ENCODE results near the gene IGLL1.
"Not testable (repeated sequence)": the region's sequence is repeated elsewhere in the genome, so short reads cannot be mapped to it uniquely, and the experiment has no call there.

The IGLL1 gene

DNA sequence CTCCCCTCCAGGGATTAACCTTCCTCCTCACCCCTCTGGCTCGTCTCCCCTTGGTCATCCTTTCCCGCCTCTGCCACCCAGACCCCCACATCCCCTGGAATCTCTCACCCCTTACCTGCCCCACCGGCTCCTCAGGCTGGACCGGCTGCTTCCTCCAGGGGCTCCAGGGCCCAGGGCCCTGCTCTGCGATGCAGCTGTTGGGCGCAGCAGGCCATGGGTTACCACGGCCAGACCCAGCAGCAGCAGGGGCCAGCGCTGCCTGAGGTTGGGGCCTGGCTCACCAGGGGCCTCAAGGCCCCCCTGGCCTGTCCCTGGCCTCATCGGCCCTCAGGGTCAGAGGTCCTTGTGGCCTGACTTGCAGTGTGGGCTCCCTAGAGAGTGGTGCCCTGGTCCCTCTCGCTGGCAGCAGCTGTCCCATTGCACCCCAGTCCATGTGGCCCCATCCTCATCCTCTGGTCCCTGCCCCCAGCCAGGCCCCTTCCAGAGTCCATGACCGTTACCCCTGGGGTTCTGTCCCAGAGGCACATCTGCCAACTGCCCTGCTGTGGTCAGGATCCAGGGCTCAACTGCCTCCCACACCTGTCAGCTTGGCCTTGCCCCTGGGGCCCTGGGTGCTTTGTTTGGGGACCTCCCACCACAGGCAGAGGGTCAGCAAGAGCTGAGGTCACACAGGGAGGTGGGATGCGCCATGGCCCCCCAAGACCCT is at the start of gene IGLL1:
TSS of gene IGLL1 (minus strand) at position 421 of the 706 bp plus-strand sequence. CDS start at position 321, 100 bp downstream.
- H3K27me3 ChIP-seq (ENCODE audit: control insufficient read depth in 1 of 2, insufficient read depth in 2 of 2, low read length in 2 of 2), result no peaks in the 10 kb centered on the region
- no peak within 1 kb of the TSS for H3K27ac ChIP-seq (ENCODE audit: low read depth, low read length)
- H3K4me1 ChIP-seq (ENCODE audit: insufficient read depth, low read length), result no peaks in the 10 kb centered on the region
- H3K36me3 ChIP-seq (ENCODE audit: insufficient read depth, low read length), result no peaks in the 10 kb centered on the region
- no peaks in the 10 kb centered on the region for H3K9me3 ChIP-seq (ENCODE audit: low read length)
- no peak within 1 kb of the TSS for H3K4me3 ChIP-seq (ENCODE audit: low read depth in 1 of 2, low read length in 2 of 2)
- H3K9ac ChIP-seq (ENCODE audit: low read length), result no peak within 1 kb of the TSS

DNA sequence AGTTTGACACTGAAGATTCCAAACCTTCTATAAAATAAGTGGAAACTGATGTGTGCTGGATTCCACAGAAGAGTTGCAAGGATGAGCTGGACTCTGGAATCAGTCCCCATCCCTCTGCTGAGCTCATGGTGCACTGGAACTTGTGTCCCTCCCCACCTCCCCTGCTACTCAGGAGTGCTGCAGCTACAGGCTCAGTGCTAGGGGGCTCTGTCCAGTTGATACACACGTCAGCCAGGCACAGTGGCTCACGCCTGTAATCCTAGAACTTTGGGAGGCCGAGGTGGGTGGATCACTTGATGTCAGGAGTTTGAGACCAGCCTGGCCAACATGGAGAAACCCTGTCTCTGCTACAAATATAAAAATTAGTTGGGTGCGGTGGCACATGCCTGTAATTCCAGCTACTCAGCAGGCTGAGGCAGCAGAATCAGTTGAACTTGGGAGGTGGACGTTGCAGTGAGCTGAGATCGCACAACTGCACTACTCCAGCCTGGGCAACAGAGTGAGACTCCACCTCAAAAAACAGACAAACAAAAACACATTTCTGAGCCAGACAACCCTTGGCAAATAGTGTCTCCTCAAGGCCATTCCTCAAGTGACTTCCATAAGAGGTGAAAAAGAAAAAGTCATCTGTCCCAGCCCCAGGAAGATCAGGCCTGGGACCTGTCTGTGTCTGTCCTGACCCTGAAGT is 48.1 kb upstream of the IGLL1 start:
- H3K9me3 ChIP-seq (ENCODE audit: low read length); H3K36me3 ChIP-seq (ENCODE audit: insufficient read depth, low read length); H3K27me3 ChIP-seq (ENCODE audit: control insufficient read depth in 1 of 2, insufficient read depth in 2 of 2, low read length in 2 of 2); H3K4me3 ChIP-seq (ENCODE audit: low read depth in 1 of 2, low read length in 2 of 2); H3K4me1 ChIP-seq (ENCODE audit: insufficient read depth, low read length); H3K9ac ChIP-seq (ENCODE audit: low read length); H3K27ac ChIP-seq (ENCODE audit: low read depth, low read length): not testable (repeated sequence)

DNA sequence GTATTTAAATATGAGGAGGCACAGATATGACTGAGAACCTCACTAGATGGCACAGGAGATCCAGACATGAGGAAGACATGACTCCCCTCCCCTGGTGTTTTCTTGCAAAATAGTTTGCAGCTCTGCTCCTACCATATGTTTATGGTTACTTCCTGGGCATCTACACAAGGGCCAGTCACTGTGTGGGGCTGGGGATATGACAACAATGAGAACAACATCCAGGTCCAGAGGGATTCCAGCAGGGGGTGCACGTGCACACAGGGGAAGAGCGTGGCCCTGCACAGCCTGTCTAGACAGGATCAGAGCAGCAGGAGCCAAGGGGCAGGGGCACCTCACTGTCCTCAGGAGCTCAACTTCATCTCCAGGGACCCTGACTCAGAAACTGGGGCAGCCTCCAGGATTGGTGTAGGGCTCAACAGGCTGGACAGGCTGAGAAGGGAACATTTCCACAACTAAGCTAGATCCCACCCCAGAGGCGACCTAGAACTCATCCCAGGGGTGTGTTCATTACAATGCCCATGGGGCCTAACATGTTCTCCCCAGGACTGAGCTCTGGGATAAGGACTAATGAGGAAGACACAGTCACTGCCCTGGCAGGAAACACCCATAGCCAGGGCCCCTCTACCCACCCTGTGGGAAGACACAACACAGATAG is 47.4 kb upstream of the IGLL1 start:
- not testable (repeated sequence) for H3K4me3 ChIP-seq (ENCODE audit: low read depth in 1 of 2, low read length in 2 of 2); H3K27me3 ChIP-seq (ENCODE audit: control insufficient read depth in 1 of 2, insufficient read depth in 2 of 2, low read length in 2 of 2); H3K36me3 ChIP-seq (ENCODE audit: insufficient read depth, low read length); H3K9me3 ChIP-seq (ENCODE audit: low read length); H3K9ac ChIP-seq (ENCODE audit: low read length); H3K27ac ChIP-seq (ENCODE audit: low read depth, low read length); H3K4me1 ChIP-seq (ENCODE audit: insufficient read depth, low read length)

DNA sequence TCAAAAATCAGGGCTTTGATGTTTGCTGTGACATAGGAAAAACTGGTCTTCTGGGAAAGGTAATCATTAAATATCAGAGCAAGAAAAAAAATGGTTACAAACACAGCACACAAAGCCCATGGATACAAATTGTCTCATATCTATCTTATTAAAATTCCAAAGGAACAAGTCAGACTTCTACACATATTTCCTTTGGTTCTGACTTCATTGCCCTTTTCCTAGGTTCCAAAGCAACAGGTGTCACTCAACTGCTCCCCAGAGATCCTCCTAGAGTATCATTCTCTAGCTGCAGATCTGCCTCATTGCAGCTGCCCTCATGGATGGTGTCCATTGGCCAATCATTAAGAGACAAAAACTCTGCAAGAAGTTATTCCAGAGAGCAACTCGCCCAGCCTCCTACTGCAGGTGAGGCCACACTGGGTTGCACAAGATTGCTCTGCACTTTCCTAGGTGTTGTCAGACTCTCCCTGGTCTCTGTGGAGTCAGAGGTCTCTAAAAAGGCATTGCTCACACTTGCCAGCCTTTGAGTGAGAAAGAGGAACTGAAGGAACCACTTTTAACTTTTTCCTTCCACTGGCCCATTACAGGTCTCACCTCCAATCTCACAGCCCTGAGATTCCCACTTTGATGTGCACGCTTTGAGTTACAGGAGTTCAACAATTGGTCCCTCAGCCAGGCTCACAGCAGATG is 46.3 kb upstream of the IGLL1 start:
- no peaks in the 10 kb centered on the region for H3K9me3 ChIP-seq (ENCODE audit: low read length)
- no peak overlapping the region for H3K27ac ChIP-seq (ENCODE audit: low read depth, low read length)
- no peak overlapping the region for H3K4me3 ChIP-seq (ENCODE audit: low read depth in 1 of 2, low read length in 2 of 2)
- no peaks in the 10 kb centered on the region for H3K4me1 ChIP-seq (ENCODE audit: insufficient read depth, low read length)
- H3K9ac ChIP-seq (ENCODE audit: low read length), result no peak overlapping the region
- H3K36me3 ChIP-seq (ENCODE audit: insufficient read depth, low read length), result no peaks in the 10 kb centered on the region
- no peaks in the 10 kb centered on the region for H3K27me3 ChIP-seq (ENCODE audit: control insufficient read depth in 1 of 2, insufficient read depth in 2 of 2, low read length in 2 of 2)

DNA sequence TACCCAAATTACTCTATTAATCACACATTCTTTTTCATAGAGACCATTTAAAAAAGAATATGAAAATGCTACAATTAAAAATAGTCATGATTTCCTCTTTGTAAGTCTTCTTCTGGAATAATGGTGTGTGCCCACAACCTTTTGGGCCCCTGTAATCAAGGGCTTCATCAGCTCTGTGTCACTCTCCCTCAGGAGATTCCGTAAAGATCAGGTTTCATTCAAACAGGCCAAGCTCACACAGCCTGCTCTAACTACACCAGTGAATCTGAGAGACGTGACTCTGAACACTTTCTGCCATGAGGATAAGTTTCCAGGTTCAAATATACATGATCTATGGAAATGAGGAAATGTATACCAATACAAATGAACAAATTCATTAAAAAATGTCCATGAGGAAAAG is 42.5 kb upstream of the IGLL1 start:
- H3K36me3 ChIP-seq (ENCODE audit: insufficient read depth, low read length), result no peaks in the 10 kb centered on the region
- H3K9ac ChIP-seq (ENCODE audit: low read length), result no peak overlapping the region
- no peaks in the 10 kb centered on the region for H3K27me3 ChIP-seq (ENCODE audit: control insufficient read depth in 1 of 2, insufficient read depth in 2 of 2, low read length in 2 of 2)
- no peak overlapping the region for H3K27ac ChIP-seq (ENCODE audit: low read depth, low read length)
- no peaks in the 10 kb centered on the region for H3K4me1 ChIP-seq (ENCODE audit: insufficient read depth, low read length)
- no peaks in the 10 kb centered on the region for H3K9me3 ChIP-seq (ENCODE audit: low read length)
- no peak overlapping the region for H3K4me3 ChIP-seq (ENCODE audit: low read depth in 1 of 2, low read length in 2 of 2)

DNA sequence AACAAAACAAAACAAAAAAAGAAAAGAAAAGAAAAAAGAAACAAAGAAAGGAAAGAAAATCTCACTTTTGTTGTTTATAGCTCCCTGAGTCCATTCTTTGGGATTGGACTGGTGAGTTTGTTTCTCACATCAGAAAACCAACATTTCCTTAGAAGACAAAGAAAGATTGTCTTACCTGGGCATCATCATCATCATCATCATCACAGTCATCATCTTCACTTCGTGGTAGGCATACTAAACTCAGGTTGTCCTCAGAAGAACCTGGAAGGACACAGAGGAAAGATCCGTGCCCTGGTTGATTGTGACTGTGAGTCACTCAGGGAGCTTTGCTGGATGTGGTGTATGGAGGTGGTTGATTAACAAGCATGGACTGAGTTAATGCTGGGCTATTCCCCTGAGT is 41.8 kb upstream of the IGLL1 start:
- not testable (repeated sequence) for H3K4me3 ChIP-seq (ENCODE audit: low read depth in 1 of 2, low read length in 2 of 2); H3K27ac ChIP-seq (ENCODE audit: low read depth, low read length)

DNA sequence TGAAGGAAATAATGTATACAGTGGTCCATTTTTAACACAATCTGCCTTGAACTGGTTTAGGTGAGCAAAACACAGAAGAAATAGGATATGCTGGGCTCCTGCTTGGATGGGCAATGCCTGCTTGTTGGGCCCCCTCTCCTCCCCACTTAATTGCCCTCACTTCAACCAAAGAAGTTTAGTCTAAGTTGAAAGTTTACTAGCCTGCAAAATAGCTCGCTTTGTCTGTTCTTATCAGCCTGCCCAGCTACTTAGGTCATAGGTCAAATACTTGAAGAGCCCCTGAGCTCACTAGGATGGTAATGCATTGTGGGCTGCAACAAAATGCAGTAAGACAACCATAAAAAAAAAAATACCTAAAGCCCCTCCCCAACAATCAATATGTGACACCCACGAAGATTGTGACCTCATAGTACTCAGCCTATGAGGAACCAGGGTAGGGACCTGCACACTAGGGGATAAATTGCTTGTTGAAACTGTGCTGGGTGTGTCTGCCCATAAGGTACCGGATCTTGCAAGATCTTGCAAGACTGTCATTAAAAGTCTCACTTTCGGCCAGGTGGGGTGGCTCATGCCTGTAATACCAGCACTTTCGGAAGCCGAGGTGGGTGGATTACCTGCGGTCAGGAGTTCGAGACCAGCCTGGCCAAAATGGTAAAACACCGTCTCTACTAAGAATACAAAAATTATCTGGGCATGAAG is 41.1 kb upstream of the IGLL1 start:
- no peaks in the 10 kb centered on the region for H3K9me3 ChIP-seq (ENCODE audit: low read length)
- no peak overlapping the region for H3K9ac ChIP-seq (ENCODE audit: low read length)
- H3K27ac ChIP-seq (ENCODE audit: low read depth, low read length), result no peak overlapping the region
- H3K4me3 ChIP-seq (ENCODE audit: low read depth in 1 of 2, low read length in 2 of 2), result no peak overlapping the region
- no peaks in the 10 kb centered on the region for H3K4me1 ChIP-seq (ENCODE audit: insufficient read depth, low read length)
- H3K27me3 ChIP-seq (ENCODE audit: control insufficient read depth in 1 of 2, insufficient read depth in 2 of 2, low read length in 2 of 2), result no peaks in the 10 kb centered on the region
- H3K36me3 ChIP-seq (ENCODE audit: insufficient read depth, low read length), result no peaks in the 10 kb centered on the region

More for the DNA sequence above, 41.8 kb upstream of the IGLL1 start:
- not testable (repeated sequence) for H3K27me3 ChIP-seq (ENCODE audit: control insufficient read depth in 1 of 2, insufficient read depth in 2 of 2, low read length in 2 of 2); H3K9ac ChIP-seq (ENCODE audit: low read length); H3K36me3 ChIP-seq (ENCODE audit: insufficient read depth, low read length); H3K9me3 ChIP-seq (ENCODE audit: low read length); H3K4me1 ChIP-seq (ENCODE audit: insufficient read depth, low read length)

DNA sequence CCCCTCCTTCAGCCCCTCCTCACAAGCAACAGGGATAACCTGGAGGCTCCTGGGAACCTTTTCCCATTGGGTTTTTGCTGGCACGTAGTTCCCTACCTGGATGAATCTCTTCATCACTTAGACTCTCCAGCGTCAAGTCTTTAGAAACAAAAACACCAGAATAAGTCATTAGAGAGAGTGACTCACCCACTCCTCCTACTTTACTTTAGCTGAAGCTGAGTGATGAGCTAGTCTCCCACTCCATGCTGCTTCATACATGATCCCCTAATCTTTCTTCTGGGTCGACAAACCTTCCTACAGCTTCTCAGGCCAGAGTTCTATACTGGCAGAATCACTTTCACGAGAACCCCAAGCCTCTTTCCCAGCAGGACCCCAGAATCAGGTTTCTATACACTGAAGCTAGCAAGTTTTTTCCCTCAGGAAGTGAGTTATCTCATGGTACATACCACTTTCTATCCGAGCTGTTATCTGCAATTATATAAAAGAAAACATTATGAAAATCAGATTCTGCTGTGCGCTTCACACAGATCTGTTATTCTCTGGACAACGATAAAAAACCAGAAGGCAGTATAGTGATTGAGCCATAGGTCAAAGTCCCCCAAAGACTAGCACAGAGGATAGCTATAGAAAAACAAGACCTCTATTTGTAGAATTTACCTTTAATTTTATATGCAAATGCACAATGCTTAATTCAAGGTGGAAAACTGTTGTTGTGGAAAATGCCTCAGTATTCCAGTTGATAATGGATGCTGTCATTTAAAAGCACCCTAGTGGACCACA is 33.3 kb upstream of the IGLL1 start:
- Histone ChIP-seq H3K4me1 (ENCODE audit: insufficient read depth, low read length) (no peaks in the 10 kb centered on the region), H3K36me3 (ENCODE audit: insufficient read depth, low read length) (no peaks in the 10 kb centered on the region), H3K9ac (ENCODE audit: low read length) (no peak overlapping the region), H3K27ac (ENCODE audit: low read depth, low read length) (no peak overlapping the region), H3K9me3 (ENCODE audit: low read length) (no peaks in the 10 kb centered on the region), H3K4me3 (ENCODE audit: low read depth in 1 of 2, low read length in 2 of 2) (no peak overlapping the region), H3K27me3 (ENCODE audit: control insufficient read depth in 1 of 2, insufficient read depth in 2 of 2, low read length in 2 of 2) (no peaks in the 10 kb centered on the region)

DNA sequence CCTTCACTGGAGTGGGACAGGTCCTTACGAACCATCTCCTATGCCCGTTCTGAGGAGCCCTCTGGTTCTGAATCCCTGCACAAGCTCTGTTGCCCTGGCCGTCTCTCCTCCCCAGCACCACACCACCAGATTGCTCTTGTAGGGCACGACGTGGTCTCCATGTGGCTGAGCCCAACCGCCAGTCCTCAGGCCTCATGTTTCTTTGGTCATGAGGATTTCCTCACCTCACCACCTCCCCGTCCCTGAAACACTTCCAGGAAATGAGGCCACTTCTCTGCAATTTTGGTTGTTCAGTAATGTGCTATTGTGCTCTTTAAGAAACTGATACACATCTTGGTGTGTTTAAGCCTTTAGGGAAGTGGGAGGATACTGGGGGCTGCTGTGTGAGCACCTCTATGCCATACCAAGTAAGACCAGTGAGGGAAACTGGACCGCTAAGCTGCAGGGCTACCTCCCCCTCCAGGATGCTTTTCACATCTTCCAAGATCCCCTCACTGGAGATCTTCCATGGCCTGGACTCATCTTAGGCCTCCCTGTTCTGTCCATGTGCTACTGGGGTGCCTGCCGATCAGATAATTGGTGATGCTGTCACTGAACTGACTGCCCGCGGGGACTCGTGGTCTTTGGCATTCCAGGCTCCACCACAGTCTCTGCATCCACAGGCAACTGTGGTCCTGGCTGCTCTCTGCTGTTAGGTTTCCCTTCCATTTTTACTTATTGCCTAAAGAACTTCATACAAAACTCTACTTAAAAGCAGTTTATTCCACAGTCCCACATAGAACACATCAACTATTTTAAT is 30.1 kb upstream of the IGLL1 start:
- no peaks in the 10 kb centered on the region for H3K36me3 ChIP-seq (ENCODE audit: insufficient read depth, low read length)
- no peaks in the 10 kb centered on the region for H3K27me3 ChIP-seq (ENCODE audit: control insufficient read depth in 1 of 2, insufficient read depth in 2 of 2, low read length in 2 of 2)
- H3K9me3 ChIP-seq (ENCODE audit: low read length), result no peaks in the 10 kb centered on the region
- H3K4me3 ChIP-seq (ENCODE audit: low read depth in 1 of 2, low read length in 2 of 2), result no peak overlapping the region
- no peak overlapping the region for H3K9ac ChIP-seq (ENCODE audit: low read length)
- no peak overlapping the region for H3K27ac ChIP-seq (ENCODE audit: low read depth, low read length)
- H3K4me1 ChIP-seq (ENCODE audit: insufficient read depth, low read length), result no peaks in the 10 kb centered on the region

DNA sequence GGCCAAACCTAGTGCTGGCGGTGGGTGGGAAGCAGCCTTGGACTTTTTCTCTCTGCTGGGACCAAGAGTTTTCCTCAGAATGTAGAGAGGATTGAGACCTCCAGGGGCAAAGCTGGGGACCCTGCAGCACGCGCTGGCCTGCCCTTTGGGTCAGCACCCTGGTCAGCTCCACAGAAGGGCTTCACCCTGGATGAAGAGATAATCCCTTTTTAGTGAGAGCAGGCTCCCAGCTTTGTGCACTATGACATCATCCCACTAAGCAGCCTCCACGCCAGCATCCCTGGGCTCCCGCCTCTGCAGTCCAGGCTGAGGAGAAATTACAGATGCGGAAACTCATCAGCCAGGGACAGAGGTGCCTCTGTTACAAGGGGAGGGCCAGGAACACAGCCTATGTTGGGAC is 28.5 kb upstream of the IGLL1 start:
- Histone ChIP-seq H3K27ac (ENCODE audit: low read depth, low read length) (no peak overlapping the region), H3K36me3 (ENCODE audit: insufficient read depth, low read length) (no peaks in the 10 kb centered on the region), H3K27me3 (ENCODE audit: control insufficient read depth in 1 of 2, insufficient read depth in 2 of 2, low read length in 2 of 2) (no peaks in the 10 kb centered on the region), H3K9ac (ENCODE audit: low read length) (no peak overlapping the region), H3K4me3 (ENCODE audit: low read depth in 1 of 2, low read length in 2 of 2) (no peak overlapping the region), H3K9me3 (ENCODE audit: low read length) (no peaks in the 10 kb centered on the region), H3K4me1 (ENCODE audit: insufficient read depth, low read length) (no peaks in the 10 kb centered on the region)

All from muscle layer of colon (tissue), 2 donors.